Pulmonary artery endothelial cell (primary cell): ENCODE data around the gene S100A12. TPM values are rescaled to one million over a fixed set of nuclear protein-coding genes. Genes with fewer than 3 reads are reported as not detected.

ENCODE experiments used
- DNase-seq: peaks from one replicate; pipeline ENCODE4 v3.0.0-alpha.2; 2011; ENCODE audit warnings: low read depth, low spot score
- total RNA-seq: library from RNA; depleted of rRNA; stranded (reverse); fragments of >200 nt; gene quantifications from 2 replicates; pipeline ENCODE4 v1.2.3, GENCODE V29; 2014

Gene S100A12
- total RNA-seq, 1 donor from 2014 or later: not detected

GRCh38 chr1:153368495-153368894, 6.9 kb downstream of the S100A12 start:
- DNase-seq: no peak

DNA sequence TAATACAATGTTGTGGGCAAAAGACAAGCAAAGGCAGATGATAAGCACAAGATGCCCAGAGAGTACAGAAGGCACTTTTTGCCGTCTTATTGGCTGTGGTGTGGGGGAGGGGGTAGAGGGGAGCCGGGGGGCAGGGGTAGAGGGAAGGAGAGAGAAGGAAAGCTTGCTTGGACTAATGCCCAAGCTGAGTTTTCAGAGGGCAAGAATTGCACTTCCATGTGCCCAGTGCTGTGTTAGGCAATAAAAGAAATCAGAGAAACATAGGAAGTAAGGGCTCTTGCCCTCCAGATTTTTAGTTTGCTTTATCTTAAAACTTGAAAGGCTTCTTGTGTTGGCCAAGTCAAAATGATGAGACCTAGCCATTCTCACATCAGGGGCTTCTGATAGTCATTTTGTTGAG, 8.3 kb downstream of the S100A12 start:
- no peak for DNase-seq

DNA sequence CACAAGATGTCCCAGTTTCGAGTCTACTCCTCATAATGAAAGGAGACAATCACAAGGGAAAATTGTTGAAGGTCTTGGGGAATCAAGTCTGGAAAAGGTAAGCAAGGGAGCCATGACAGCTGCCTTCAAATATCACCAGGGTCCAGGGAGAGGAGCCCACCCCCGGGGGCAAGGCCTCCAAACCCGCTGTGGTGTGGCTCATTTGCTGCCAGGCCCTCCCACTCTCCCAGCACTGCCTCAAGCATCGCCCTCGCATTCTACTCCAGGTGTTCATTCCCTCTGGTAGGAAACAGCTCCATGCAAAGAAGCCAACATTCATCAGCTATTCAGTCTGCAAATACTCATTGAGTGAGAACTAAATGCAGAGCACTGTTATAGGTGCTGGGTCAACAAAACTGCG, 9.2 kb downstream of the S100A12 start:
- DNase-seq: no peak

DNA sequence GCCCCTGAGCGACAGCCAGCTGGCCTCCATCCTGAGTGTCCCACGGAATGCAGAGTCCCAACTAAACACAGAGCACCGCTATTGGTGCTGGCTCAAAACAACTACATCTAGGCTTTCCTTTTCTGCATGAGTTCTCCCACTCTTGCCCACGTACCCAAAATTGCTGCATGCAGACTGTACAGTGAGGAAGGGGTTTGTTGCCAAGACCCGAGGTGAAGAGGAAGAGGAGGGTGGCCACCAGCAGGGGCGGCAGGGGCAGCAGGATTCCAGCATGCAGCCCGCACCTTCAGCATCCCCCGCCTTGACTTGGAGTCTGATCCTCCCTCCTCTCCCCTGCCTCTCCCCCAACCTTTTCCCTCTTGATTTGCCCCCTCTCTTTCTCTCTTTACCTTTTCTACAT, 9.7 kb downstream of the S100A12 start:
- no peak for DNase-seq

- no peak for DNase-seq
Measured at GRCh38 chr1:153364766-153365666, 10.4 kb downstream of the S100A12 start.

- DNase-seq: no peak
Measured at GRCh38 chr1:153364156-153364555, 11.3 kb downstream of the S100A12 start.

- no peak for DNase-seq
Measured at GRCh38 chr1:153363641-153364040, 11.8 kb downstream of the S100A12 start.

- no peak for DNase-seq
Measured at GRCh38 chr1:153362187-153362775, 13.1 kb downstream of the S100A12 start.

- no peak for DNase-seq
Measured at GRCh38 chr1:153361480-153362109, 13.8 kb downstream of the S100A12 start.

GRCh38 chr1:153360592-153361479, 14.6 kb downstream of the S100A12 start:
- DNase-seq: no peak

- DNase-seq: no peak
Measured at GRCh38 chr1:153360190-153360589, 15.2 kb downstream of the S100A12 start.

- DNase-seq: no peak
Measured at GRCh38 chr1:153359241-153359640, 16.2 kb downstream of the S100A12 start.

GRCh38 chr1:153358691-153358975, 16.8 kb downstream of the S100A12 start:
- DNase-seq: no peak

DNA sequence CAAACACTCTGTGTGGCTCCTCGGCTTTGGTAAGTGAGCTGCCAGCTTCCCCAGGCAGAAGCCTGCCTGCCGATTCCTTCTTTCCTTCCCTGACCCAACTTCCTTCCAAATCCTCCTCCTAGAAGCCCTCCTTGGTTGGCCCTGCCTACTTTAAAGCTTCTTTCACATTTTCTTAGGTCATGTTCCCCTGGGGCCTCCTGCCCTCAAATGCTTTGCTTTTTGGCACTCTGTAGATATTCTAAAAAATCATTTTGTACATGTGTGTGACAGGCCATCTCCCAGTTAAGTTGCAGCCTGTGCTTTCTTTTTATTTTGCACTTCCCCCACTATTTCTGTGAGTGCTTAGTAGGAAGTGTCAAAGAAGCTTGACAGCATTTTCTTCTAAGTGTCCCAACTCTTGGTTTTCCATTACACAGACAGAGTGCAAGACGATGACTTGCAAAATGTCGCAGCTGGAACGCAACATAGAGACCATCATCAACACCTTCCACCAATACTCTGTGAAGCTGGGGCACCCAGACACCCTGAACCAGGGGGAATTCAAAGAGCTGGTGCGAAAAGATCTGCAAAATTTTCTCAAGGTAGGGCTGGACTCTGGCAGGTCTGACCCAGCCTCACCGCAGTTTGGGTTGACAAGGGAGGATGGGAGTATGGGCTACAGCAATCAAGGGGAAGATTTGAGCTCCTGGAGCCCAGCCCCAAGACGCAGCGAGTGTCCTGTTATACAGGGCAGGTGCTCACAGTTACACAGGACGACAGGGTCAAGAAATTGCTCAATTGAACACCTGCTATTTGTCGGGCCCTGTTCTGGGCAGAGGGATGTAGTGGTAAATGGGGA, 17.3 kb downstream of the S100A12 start, which contains the start of gene S100A9:
TSS of gene S100A9 (plus strand) at position 2 of the 838 bp plus-strand sequence. CDS start at position 432, 430 bp downstream.
- DNase-seq: no peak

- DNase-seq: no peak
Measured at GRCh38 chr1:153357076-153357852, 18.2 kb downstream of the S100A12 start.

DNA sequence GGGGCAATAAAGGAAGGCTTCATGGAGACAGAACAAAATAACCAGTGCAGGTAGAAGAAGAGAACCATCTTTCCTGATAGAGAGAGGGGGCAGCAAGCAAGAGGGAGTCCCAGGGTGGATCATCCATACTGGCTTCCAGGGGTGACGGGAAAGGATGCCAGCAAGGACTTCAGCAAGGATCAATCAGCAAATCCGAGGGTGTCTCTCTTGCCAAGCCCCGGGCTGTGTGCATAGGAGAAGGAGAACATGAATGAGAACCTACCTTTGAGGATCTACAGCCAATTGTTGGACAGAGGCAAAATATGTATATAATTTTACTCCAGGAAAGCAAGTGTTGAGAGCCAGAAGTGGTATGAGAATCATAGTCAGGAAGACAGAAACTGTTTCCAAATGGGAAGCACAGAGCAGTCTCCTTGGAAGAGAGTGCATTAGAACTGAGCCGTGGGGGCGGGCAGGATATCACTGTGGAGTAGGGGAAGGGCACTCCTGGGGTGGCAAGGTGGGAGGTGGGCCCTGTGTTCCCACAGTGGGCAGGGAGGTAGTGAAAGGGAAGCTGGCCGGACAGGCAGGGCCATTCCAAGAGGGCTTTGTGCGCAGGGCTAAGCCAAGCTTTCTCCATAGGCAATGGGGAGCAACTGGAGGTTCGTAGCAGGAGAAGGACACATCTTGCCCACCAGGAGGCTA, 18.9 kb downstream of the S100A12 start:
- no peak for DNase-seq

DNA sequence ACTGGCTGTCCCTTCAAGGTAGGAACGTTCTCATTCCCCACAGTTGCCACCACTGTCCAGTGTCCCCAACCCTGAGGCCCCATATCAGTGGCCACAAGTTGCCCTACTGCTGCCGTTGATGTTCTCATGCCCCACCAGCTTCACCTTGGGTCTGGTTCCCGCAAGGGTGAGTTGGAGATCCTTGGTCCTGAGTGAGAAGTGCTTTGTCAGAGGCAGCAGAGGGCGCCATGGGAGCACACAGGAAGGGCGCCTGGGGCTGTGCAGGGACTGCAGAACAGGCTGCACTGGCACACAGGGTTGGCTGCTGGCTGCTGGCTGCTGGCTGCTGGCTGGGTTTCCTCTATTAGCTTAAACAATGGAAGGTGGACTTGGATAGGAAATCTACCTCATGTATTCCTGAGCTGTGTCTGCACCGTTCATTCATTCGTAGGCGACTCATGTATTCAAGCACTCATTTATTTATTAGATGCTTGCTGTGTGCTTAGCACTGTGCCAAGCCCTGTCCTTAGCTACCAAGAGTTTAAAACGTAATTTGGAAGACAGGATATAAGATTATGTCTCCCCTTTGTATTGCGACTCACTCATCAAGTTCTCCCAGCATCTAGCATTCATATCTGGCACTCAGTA, 19.9 kb downstream of the S100A12 start:
- no peak for DNase-seq

DNA sequence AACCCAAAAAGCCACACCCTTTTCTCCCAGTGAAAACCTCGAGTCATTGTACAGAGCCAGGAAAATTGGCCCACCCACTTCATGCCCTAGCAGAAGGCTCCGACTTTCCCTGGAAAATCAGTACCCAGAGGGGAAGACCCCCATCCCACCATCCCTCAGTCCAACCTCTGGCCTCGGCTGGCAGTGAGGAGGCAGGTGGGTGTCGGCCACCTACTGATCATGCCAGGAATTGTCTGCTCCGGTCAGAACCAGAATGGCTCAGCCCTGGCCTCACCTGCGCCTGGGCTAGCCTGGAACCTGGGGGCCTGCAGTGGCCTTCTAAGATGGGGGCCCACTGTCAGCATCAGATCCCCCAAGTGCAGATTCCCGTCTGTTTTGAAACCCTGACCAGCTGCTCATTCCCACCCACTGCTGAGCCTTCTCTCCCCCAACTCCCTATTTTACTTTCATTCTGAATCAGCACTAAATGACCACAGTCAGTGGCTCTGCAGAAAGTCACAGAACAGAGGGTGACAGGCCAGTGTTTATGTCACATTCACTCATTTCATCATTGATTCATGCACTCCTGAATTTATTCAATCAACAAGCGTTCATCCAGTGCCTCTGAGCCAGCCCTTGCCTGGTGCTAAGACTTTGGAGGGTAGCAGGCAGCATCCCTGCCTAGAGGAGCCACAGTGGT, 20.8 kb downstream of the S100A12 start:
- no peak for DNase-seq
